C4-2B (cell line): Measurements from ENCODE around the gene SPOCK1.

Source experiments
- CTCF ChIP-seq: fragments of 450-650 bp; conservative IDR thresholded peaks from 2 replicates; pipeline ENCODE4 v1.5.1; 2017; ENCODE audit warnings: mild to moderate bottlenecking
- ZFX ChIP-seq: fragments of 450-650 bp; IDR thresholded peaks from 2 replicates; pipeline ENCODE4 v1.6.1; 2017

- TF ChIP-seq CTCF (no peak), ZFX (no peak)
These were observed 213.0 kb downstream of the SPOCK1 start for GRCh38 chr5:137286025-137286610.
